ENCODE data around the gene B4GALT4.

The B4GALT4 gene

DNA sequence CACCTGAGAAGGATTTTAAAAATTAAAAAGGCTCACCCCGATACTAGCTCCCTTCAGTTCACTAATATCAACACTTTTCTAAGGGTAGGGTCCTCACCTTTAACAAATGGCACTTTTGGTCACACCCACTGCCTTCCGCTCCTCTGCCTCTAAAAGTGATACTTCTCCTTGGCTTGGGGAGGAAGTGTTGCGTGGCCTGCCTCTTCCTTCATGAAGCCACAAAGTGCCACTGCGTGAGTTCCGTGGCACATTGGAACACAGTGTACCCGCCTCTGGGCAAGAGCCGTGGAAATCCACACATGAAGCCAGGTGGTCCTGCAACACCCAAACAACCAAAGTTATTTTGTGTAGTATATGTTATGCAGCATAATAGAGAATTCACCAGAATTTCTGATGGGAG lies 3.9 kb downstream of the B4GALT4 start:
- no peak for DNase-seq

DNA sequence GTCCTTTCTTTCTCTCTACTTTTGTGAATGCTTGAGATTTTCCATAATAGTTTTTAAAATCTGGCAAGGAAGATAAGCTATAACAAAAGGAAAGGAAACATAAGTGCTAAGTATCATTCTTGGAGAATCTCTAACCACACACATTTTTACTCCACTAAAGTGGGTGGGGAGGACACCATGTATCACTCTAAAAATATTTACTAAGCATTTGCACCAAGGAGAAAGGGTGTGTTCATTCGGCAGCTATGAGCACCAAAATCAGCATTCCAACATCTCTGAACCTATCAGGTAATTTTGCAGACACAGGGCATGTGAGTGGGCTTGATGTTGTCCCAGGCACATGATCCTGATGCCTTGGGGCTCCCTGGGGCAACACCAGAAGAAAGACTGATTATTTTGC lies 5.5 kb downstream of the B4GALT4 start:
- no peak for DNase-seq

DNA sequence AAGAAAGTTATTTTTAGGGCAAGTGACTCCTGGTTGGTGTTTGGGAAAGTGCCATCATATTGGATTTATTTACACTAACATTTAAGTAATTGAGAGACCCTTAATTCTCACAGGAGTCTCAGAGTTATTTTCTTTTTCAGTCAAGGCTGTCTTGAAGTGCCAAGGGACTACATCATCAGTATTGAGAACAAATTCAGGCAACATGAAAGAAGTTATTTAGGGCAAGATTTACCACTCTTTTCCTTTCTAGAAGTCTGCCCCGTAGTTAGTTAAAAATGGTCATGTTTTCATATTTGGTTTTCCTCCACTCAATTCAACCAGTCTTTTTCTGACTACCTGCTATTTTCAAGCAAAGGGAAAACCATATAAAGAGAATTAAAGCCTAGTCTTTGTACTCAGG lies 6.1 kb downstream of the B4GALT4 start:
- DNase-seq: no peak

DNA sequence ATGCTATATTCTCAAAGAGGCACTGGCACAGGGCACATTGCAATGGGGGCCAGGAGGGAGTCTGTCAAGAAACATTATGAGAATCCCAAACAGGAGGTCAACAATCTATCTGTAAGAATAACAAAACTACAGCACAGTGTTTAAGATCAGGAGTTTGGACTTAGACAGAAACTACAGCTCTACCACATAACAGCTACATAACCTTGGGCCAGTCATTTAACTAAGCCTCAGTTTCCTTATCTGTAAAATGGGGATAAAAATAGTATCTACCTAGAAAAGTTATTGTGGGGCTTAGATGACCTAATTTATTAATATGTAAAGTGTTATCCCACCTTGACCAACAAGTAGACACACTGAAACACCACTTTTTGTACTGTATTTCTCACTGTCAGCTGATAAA lies 9.9 kb downstream of the B4GALT4 start:
- no peak for DNase-seq

DNA sequence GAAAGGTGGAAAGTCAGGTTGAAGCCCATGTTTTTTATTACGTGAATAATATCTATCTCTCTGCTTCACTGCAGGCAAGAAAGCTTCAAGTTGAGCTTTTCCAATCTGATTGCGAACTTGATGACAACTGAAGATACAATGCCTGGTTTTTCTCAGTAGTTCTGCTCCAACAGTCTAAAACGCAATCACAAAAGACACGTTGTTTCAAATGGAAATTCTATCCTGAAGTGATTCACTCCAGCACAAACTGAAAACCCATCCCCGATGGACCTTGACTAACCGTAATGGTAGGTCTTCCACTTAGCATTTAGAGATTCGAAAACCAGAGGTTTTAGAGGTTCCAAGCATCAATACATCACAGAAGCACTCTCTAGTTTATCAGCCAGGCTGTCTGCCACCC lies 10.6 kb downstream of the B4GALT4 start:
- DNase-seq: no peak

DNA sequence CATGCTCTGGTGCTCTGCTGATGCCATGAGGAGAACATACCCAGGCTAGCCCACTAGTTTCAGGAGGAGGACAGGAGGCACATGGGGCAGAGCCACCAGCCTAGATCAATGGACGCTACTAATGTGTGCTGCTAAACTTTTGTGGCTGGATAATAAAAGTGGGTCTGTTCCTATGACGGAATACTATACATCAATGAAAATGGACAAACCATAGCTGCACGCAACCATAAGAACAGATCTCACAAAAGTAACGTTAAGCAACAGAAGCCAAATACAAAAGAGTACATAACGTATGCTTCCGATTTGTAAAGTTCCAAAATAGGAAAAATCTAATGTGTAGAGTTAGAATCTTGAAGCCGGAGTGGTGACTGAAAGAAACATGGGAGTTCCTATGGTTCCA lies 11.5 kb downstream of the B4GALT4 start:
- DNase-seq: no peak

DNA sequence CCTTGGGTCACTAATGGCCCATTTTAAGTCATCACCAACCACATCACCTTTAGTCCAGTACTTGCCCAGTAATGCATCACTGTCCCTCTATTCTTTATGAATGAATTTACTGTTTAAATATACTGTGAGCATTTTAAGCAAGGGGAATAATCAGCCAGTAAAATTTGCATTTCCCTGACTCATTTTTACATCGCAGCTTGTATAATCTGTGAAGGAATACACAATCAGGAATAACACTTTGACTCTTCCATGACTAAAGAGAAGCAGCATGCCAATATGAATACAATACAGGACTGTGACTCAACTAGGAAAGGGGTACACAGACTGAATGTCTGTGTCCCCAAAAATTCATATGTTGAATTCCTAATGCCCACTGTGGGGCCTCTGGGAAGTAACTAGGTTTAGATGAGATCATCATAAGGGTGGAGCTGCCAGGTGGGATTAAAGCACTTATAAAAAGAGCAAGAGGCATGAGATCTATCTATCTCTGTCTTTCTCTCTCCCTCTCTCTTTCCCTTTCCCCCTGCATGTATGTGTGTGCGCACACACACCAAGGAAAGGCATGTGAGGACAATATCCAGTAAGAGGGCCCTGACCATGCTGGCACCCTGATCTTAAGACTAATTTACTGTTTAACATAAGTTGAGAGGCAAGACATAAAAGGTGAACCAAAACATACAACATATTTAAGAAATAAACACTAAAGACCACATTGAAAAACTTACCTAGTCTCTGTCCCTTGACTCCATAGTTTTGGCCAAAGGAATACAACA lies 12.1 kb downstream of the B4GALT4 start:
- DNase-seq: no peak

DNA sequence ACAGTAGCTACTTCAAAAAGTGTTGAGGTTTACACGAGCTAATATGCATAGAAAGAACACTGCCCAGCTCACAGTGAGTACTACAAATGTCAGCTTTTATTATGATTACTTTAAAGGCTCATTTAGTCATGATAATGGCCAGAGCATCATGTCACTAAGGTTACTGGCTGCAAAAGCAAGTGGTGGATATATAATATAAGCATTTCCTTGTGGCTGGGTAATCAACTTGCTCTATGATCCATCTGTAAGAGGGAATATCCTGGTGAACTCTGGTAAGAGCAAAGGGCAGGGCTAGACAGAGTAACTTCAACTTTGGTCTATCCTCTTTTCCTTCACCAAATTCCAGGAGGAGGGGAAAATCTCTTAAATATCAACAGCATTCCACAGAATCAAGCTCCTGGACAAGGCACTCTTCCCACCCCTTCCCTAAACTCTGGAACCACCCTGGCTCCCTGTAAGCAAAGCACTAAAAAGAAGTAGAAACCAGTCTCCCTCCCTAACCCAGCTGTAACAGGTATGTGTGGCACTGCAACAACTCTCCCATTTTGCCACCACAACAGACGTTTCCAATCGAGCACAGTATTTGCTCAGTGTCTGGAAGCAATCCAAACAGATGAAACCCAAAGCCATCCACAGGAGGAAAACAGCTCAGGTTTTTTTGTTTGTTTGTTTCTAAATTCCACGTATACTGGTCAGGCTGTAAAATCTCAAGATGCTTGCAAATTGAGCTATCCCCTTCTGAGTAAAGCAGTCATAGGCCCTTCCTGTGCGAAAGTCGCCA lies 13.4 kb downstream of the B4GALT4 start:
- DNase-seq: no peak

DNA sequence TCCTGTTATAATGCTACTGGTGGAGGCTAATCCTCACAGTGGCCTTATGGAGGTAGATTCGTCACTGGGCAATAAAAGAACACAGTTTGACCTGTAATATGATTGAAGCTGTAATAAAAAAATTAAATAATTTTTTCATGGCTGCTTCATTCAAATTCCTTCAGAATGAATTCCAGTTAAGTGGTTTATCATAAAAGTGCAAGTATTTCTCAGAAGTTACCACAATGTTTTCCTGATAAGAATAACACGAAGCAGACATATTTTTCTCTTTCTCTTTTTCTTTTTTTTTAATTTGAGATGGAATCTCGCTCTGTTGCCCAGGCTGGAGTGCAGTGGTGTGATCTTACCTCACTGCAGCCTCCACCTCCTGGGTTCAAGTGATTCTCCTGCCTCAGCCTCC lies 15.6 kb downstream of the B4GALT4 start:
- no peak for DNase-seq

DNA sequence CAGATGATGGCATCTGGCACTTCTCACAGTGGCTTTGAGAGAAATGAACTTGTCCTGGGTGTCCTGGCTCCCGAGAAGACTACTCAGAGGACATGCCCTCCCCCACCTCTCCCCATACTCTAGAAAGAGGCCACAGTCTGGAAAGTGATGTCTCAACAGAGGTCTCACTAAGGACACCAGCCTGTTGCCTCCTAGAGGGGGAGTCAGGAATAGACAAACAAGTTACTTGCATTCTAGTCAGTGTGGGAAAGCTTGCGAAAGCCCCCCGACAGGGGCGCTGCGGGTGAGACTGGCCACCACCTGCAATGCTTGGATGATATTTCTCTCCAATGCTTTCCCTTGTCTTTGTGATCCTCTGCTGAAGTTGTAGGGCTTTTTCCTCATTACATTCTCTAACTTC lies 17.2 kb downstream of the B4GALT4 start:
- no peak for DNase-seq

DNA sequence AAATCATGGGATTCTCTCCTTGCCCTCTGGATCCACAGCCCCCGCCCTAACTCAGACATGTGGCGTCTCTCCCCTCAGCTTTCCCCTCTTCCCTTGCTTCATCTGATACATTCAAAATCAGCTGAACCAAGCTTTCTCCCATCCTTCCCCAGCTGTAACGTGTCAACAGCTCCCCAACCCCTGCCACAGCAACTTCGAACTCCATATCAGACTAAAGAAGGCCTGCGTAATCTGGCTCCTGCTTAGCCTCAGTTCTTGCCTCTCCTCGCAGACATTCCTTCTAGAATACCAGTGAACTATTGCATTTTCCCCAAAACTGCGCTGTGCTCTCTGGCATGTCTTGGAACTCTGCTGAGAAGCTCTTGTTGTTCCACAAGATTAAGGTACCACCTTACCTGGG lies 18.3 kb downstream of the B4GALT4 start:
- DNase-seq: no peak

DNA sequence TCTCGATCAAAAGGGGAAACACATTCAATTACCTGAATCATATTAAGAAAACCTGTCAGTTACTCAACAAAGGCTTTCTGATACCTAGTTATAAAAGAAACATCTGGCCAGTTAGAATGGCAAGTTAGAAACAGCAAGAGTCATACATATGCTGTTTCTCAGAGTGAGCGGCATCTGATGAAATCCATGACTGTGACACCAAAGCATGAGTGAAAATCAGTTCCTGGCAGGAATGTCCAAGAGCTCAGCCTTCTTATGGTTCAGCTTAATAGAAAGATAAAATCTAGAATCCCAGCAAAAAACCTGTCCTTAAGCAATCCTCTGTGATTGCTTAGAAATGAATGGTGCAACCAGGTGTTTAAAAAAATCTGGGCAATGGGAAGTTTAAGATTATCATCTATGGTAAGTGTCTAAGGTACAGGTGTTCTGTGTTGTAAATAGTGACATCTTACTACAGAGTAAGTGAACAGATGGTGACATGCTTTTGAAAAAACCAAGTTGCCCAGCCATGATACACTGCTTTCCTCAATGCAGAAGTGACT lies 18.8 kb downstream of the B4GALT4 start:
- DNase-seq: no peak

DNA sequence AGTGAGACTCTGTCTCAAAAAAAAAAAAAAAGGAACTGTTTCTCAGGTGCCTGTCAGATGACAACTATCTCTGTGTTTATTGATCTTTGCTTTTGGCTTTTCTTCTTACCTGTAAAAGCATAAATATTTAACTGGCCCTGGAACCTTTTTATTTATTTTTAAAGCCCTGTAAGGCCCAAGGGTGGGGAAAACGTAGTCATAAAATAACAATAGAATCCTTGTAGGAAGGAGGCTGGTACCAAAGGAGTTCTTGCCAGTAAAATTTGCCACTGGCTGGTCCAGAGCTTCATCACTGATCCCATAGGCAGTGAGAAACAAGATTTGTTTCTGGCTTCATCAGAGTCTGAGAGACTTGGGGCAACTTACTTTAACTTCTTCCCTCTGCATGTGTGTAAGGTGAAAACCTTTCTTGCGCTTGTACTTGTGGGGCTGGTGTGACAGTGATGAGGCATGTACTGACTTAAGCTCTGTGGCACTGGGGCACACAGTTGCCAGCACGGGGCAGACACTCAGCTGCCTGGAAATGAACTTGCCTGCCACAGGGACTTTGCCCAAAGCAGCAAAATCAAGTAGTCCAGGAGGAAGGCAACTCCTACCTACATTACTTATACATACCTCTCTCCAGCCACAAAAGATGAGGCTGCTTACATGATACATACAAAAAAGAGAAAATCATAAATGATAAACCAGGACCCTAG lies 19.6 kb downstream of the B4GALT4 start:
- no peak for DNase-seq

DNA sequence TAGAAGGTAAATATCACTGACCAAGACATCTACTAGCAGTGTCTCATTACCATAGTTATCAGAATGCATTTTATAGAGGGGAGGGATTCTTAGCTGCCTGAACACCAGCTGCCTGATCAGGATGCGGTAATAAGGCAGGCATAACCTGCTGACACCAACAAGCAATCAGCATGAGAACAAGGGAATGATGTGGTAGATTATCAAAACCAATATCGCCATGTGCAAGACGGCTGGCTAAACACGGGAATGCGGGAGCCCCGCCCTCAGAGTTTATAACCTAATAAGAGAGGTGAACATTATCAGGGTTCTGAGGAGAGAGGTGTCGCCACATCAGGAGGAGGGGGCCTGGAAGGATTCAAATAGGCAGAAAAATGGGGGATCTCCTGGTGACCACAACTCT lies 20.5 kb downstream of the B4GALT4 start:
- no peak for DNase-seq

DNA sequence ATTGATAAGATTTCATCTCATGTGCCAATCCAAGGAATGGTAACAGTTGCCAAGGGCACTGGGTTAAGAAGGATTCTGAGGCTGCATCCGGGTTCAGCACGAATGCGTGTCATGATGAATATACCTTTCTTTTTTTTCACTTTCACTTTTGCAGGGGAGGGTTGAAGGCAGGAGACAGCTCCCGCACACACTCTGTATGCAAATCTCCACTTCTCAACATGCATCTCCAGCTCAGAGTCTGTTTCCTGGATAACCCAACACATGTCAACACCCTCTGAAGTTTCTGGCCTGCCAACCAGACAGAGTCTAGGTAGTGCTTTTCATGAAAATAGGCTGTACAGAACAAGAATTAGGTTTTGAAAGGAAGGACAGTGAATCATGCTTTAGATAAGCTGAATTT lies 21.6 kb downstream of the B4GALT4 start:
- no peak for DNase-seq

DNA sequence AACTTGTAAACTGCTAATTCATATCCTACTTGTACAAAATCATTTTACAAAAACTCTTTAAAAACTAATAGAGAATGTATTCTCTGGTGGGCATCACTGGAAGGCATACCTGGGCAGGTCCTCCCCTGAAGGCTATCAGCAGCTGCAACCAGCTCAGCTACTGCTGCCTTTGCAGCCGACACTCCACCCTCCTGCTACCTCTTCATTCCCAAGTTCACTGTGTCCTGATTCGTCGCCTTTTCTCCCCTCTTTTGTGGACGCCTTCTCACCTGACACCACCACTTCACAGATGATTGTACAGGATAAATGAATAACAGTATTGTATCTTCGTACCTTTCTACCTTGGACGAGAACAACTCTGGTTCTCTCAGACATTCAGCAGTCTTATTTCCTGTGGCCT lies 28.9 kb downstream of the B4GALT4 start:
- DNase-seq: no peak

DNA sequence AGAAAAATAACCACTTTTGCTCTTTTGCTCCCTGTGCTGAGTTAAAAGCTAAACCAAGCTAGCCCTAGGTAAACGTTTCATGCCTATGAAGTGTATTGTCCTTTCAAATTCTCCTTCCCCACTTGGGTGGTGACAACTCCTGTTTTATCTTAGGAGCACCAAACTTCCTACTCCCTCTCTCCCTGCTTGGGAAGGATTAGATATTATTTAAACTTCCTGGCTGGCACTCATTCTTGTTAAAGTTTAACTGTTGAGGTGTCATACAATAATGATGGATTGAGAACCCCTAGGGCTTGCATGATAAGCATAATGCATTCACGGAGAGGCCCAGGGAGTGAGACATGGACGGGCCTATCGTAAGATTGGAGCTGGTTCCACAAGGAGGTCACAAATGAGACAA lies 29.5 kb downstream of the B4GALT4 start:
- no peak for DNase-seq

DNA sequence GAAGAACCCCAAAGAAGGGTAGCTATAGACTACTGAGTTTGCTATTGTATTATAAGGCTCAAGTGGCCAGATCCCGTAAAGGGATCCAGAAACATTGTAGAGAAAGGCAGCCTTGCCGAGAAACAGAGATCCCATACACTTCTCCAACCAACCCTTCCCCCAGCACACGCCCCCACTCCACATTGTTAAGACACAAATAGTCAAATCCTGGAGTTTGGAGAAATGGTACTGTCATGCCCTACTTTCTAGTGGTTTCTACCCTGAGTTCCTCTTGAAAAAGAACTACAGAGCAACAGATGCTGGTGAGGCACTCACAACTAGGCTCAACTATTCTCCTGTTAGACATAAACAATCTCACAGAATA lies 33.2 kb downstream of the B4GALT4 start:
- DNase-seq: no peak

DNA sequence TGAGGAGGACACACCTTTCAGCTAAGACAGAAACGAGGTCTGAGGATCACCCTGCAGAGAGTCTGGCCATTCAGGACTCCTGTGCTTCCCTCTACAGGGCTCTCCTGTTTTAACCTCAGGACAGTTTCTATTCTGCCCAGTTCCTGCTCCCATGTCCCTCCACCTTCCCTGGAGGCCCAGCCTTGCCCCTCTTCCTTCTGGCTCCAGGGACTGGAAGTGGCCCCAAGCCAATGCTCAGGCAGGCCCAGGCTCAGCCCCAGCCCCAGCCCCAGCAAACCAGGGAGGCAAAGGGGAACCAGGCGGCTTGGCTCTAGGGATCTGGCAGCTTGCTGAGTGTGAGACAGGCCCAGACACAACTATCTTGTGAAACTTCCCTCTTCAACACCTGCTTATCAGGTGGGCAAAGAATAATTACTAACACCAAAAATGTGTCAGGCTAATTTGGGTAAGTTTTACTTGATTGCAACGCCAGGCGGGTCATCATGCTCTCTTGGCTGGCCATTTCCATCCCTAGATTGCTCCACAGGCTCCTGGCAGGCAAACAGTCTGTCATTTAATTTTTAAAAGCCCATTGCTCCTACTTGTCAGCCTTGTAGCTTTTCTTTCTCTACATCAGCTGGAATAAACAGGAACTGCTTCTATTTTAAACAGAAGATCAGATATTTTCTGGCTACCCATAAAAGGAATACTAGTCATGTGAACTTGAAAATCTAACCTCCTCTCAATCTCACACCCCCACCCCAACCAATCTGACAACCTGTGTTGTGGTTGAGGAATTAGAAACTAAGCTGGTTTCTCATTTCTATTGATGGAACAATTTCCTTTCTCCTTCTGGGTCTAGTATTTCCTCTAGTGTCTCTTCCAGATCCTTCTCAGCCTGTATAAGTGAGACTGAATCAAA lies 33.8 kb downstream of the B4GALT4 start:
- DNase-seq: no peak

DNA sequence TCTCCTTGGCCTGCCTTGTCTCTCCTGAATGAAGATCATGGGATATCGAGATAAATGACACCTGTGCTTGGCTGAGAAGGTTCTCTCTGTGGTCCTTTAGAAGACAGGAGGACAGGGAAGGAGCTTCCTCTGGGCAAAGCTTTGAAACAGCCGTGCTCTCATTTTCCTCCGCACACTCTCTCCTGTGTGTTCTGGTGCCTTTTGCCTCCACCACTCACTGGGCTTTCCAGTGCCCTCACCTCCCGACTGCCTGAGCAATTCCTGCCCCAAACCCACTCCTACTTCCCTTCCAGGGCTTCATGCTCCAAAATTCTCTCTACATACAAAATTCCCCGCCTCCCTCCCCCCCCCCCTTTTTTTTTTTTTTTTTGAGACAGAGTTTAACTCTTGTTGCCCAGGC lies 35.0 kb downstream of the B4GALT4 start:
- DNase-seq: no peak

DNA sequence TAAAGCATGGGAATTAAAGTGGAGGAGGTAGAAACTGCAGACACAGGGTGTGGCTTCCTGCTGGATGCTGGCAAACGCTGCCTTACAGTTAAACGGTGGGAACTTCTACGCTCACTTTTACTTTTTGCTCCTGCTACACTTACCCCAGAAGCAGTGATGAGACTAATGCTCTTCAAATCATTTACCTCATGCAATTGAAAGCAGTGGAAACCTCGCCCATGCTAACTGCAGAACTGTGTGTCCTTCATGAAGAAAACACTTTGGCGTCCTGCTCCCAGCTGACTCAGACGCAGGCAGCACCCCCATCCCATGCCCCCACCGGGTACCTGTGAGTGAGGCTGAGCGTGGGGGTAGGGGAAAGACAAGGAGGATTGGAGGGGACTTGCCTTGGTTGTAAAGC lies 35.5 kb downstream of the B4GALT4 start:
- DNase-seq: no peak

DNA sequence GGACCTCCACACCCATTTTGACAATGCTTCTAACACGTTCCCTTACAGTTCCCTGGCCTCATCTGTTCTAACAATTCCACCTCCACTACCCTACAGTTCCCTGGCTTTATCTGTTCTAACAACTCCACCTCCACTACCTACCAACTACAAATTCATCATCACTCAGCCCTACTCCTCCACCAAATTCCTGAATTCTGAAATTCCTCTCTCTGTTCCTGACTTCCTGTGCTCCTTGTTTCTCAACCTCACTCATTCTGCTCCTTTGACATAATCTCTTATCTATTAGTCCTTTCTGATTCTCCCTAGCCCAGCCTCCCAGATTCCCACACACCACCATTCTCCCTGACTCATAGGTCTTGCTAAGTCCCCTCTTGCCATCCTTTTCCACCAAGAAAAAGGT lies 44.8 kb downstream of the B4GALT4 start:
- DNase-seq: no peak

DNA sequence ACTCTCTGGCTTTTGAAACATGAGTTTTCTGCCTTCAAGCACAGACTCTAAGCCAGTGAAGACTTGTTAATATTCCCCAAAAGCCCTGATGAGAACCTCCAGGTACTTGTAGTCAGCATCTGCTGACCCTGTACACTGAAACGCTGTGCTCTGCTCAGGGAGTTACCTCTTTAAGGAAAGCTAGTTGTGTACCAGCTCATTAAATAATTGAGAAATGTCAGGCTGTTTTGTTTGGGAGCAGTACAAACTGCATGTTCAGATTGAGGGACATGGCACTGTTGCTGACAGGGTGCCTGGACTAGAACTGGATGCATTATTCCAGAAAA lies 45.6 kb downstream of the B4GALT4 start:
- DNase-seq: no peak
